ENCODE data around the gene KRT73. TPM values are rescaled to one million over a fixed set of nuclear protein-coding genes. Genes with fewer than 3 reads are reported as not detected.

KRT73 gene
- total RNA-seq, 4 donors from 2014 or later: not detected

DNA sequence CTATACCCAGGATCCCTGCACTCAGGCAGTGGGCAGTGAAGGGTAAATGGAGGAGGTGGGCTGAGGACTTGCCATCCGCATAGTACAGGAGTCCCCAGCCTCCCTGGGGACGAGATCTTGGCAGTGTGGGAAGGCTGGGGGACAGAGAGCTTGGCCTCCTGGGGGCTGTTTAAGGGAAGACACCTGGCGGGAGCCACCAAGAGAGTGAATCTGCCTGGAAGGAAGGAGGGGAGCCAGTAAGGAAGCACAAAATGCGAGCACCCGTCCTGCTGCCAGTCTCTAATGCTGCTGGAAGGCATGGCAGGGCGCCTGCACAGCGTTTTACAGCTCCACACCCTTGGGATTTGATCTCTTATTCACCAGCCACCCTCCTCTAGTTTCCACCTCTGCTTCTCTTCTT is 41.0 kb upstream of the KRT73 start:
- H3K4me1 ChIP-seq: no peaks in the 10 kb centered on the region
- H3K36me3 ChIP-seq: no peaks in the 10 kb centered on the region
- peaks cover 34% of the 10 kb centered on the region for H3K27me3 ChIP-seq
- no peak overlapping the region for H3K27ac ChIP-seq
- no peaks in the 10 kb centered on the region for H3K9me3 ChIP-seq
- WGBS, 2 donors (ENCODE audit: low coverage in 1 of 2): 57 to 58% methylated on average over 2 to 6 of the region's 7 CpGs
- TF ChIP-seq POLR2AphosphoS5 (IDR thresholded peaks at IDR 0.05) (no peak), POLR2A (IDR thresholded peaks at IDR 0.05) (no peak), EP300 (IDR thresholded peaks at IDR 0.05) (no peak)
- TF ChIP-seq, protein P1, sequence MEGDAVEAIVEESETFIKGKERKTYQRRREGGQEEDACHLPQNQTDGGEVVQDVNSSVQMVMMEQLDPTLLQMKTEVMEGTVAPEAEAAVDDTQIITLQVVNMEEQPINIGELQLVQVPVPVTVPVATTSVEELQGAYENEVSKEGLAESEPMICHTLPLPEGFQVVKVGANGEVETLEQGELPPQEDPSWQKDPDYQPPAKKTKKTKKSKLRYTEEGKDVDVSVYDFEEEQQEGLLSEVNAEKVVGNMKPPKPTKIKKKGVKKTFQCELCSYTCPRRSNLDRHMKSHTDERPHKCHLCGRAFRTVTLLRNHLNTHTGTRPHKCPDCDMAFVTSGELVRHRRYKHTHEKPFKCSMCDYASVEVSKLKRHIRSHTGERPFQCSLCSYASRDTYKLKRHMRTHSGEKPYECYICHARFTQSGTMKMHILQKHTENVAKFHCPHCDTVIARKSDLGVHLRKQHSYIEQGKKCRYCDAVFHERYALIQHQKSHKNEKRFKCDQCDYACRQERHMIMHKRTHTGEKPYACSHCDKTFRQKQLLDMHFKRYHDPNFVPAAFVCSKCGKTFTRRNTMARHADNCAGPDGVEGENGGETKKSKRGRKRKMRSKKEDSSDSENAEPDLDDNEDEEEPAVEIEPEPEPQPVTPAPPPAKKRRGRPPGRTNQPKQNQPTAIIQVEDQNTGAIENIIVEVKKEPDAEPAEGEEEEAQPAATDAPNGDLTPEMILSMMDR (IDR thresholded peaks at IDR 0.05): no peak
- ATAC-seq: no peak
- no peak overlapping the region for H3K4me3 ChIP-seq

- Histone ChIP-seq H3K9me3 (no peaks in the 10 kb centered on the region), H3K36me3 (no peaks in the 10 kb centered on the region), H3K4me1 (no peaks in the 10 kb centered on the region), H3K4me3 (no peak overlapping the region), H3K27me3 (peaks cover 28% of the 10 kb centered on the region), H3K27ac (no peak overlapping the region)
- no peak for ATAC-seq
- WGBS, 2 donors (ENCODE audit: low coverage in 1 of 2): 67 to 85% methylated on average over 2 to 3 of the region's 4 CpGs
- TF ChIP-seq, protein P1 (IDR thresholded peaks at IDR 0.05): no peak
- TF ChIP-seq POLR2A (IDR thresholded peaks at IDR 0.05) (no peak), EP300 (IDR thresholded peaks at IDR 0.05) (no peak), POLR2AphosphoS5 (IDR thresholded peaks at IDR 0.05) (no peak)
Measured at GRCh38 chr12:52658196-52658595, 39.8 kb upstream of the KRT73 start.

- 80 to 90% methylated on average over 6 of the region's 6 CpGs for WGBS, 2 donors (ENCODE audit: low coverage in 1 of 2)
- H3K4me1 ChIP-seq: no peaks in the 10 kb centered on the region
- TF ChIP-seq POLR2A (IDR thresholded peaks at IDR 0.05) (no peak), POLR2AphosphoS5 (IDR thresholded peaks at IDR 0.05) (no peak), EP300 (IDR thresholded peaks at IDR 0.05) (no peak)
- TF ChIP-seq, protein P1 (IDR thresholded peaks at IDR 0.05): no peak
- H3K27me3 ChIP-seq: peaks cover 27% of the 10 kb centered on the region
- H3K4me3 ChIP-seq: no peak overlapping the region
- H3K9me3 ChIP-seq: no peaks in the 10 kb centered on the region
- no peak overlapping the region for H3K27ac ChIP-seq
- ATAC-seq: no peak
- H3K36me3 ChIP-seq: no peaks in the 10 kb centered on the region
Measured at GRCh38 chr12:52657250-52657902, 39.0 kb upstream of the KRT73 start.

- no peaks in the 10 kb centered on the region for H3K36me3 ChIP-seq
- peaks cover 35% of the 10 kb centered on the region for H3K27me3 ChIP-seq
- H3K9me3 ChIP-seq: no peaks in the 10 kb centered on the region
- H3K27ac ChIP-seq: no peak overlapping the region
- 83 to 90% methylated on average over 2 to 3 of the region's 4 CpGs for WGBS, 2 donors (ENCODE audit: low coverage in 1 of 2)
- H3K4me3 ChIP-seq: no peak overlapping the region
- TF ChIP-seq, protein P1 (IDR thresholded peaks at IDR 0.05): no peak
- TF ChIP-seq EP300 (IDR thresholded peaks at IDR 0.05) (no peak), POLR2A (IDR thresholded peaks at IDR 0.05) (no peak), POLR2AphosphoS5 (IDR thresholded peaks at IDR 0.05) (no peak)
- no peak for ATAC-seq
- H3K4me1 ChIP-seq: no peaks in the 10 kb centered on the region
Measured at GRCh38 chr12:52656616-52657015, 38.3 kb upstream of the KRT73 start.

DNA sequence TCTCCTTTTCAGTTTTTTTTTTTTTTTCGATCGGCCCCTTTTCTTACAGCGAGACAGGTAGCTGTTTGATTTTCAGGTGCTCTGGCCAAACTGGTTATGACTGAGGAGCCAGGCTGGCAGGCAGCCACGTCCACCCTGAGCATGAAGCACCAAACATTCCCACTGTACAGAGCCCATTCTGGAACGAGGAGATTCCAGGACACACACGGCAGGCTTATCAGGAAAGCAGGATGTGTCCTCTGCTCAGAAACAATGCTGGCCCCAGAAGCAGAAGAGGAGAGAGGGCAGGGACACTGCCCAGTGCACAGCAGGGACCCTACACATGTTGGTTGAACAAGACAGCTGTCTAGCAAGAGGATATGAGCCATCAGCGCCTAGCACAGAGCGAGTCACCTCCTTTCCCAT is 37.4 kb upstream of the KRT73 start:
- 45% methylated on average over 3 of the region's 8 CpGs; no CpG with 5 or more reads in 1 of the 2 donors for WGBS, 2 donors (ENCODE audit: low coverage in 1 of 2)
- no peak overlapping the region for H3K4me3 ChIP-seq
- H3K4me1 ChIP-seq: no peaks in the 10 kb centered on the region
- TF ChIP-seq EP300 (IDR thresholded peaks at IDR 0.05) (no peak), POLR2AphosphoS5 (IDR thresholded peaks at IDR 0.05) (no peak), POLR2A (IDR thresholded peaks at IDR 0.05) (no peak)
- TF ChIP-seq, protein P1 (IDR thresholded peaks at IDR 0.05): no peak
- no peak overlapping the region for H3K27ac ChIP-seq
- no peak for ATAC-seq
- no peaks in the 10 kb centered on the region for H3K36me3 ChIP-seq
- H3K9me3 ChIP-seq: no peaks in the 10 kb centered on the region
- peaks cover 38% of the 10 kb centered on the region for H3K27me3 ChIP-seq
